Peyer's patch (tissue), 4 donors: ENCODE measurements around the gene ETFA.

Experiments
- CTCF ChIP-seq, 6 experiments: fragments of 450-650 bp in 4 of 6; fragments of 200-600 bp in 2 of 6; sonication (generic) in 1 of 6; IDR thresholded peaks; one replicate each; pipeline ENCODE4 v1.5.1; 2017 to 2019; ENCODE audit warnings: antibody characterized with exemption in 6 of 6, mild to moderate bottlenecking in 3 of 6, moderate library complexity in 1 of 6
- POLR2A ChIP-seq, 2 donors: fragments of 450-650 bp; IDR thresholded peaks; one replicate each; pipeline ENCODE4 v1.5.1; 2017; ENCODE audit warnings: antibody characterized with exemption in 2 of 2, mild to moderate bottlenecking in 2 of 2, moderate library complexity in 2 of 2

GRCh38 chr15:76233921-76234320 is 77.3 kb downstream of the ETFA start:
- TF ChIP-seq CTCF (IDR thresholded peaks at IDR 0.05) (no peak), POLR2A (IDR thresholded peaks at IDR 0.05) (no peak)
